SK-N-SH (cell line): ENCODE measurements around the gene CENPP. TPM values are rescaled to one million over a fixed set of nuclear protein-coding genes. Genes with fewer than 3 reads are reported as not detected.

Source experiments
- CTCF ChIA-PET: fragments of 300-600, 350-600 bp; formaldehyde crosslinking; extraction: SDS; loops from one replicate; lab custom pipeline; 2021; lab: Yijun Ruan, JAX
- POLR2A ChIA-PET: fragments of 350-600 bp; sonication (Branson Sonifier 250); formaldehyde crosslinking; extraction: SDS; loops from one replicate; lab custom pipeline; 2020; ENCODE audit warnings: antibody characterized with exemption, inconsistent platforms; lab: Yijun Ruan, JAX
- DNase-seq: peaks from one replicate; pipeline ENCODE4 v3.0.0; 2012
- H2AFZ ChIP-seq: fragments of 200-600 bp; sonication (generic); 2 replicates; pipeline ENCODE4 v1.8.1; 2016; ENCODE audit warnings: antibody characterized with exemption, mild to moderate bottlenecking, low read depth
- H3F3A ChIP-seq: fragments of 200-600 bp; sonication (generic); replicated peaks from 2 replicates; pipeline ENCODE3; 2016; ENCODE audit warnings: antibody characterized with exemption, mild to moderate bottlenecking; ENCODE audit not compliant: insufficient read depth
- H3K27ac ChIP-seq, 2 experiments: fragments of 200-500 bp in 1 of 2; fragments of 200-600 bp in 1 of 2; sonication (Bioruptor generic) in 1 of 2; sonication (generic), shearing (Covaris generic) in 1 of 2; 2 replicates each; pipeline versions ENCODE4 v1.5.1 to v1.6.1; 2014 to 2016; ENCODE audit warnings: low read depth in 2 of 2, inconsistent platforms in 1 of 2, low read length in 1 of 2, mild to moderate bottlenecking in 1 of 2, mixed read lengths in 1 of 2
- H3K27me3 ChIP-seq: fragments of 200-600 bp; sonication (generic), shearing (Covaris generic); 2 replicates; pipeline ENCODE4 v1.6.1; 2016; ENCODE audit warnings: mixed run types; ENCODE audit not compliant: insufficient read depth
- H3K36me3 ChIP-seq, 2 experiments: fragments of 200-500 bp in 1 of 2; fragments of 200-600 bp in 1 of 2; sonication (Bioruptor generic) in 1 of 2; sonication (generic) in 1 of 2; replicated peaks in 1 of 2; 2 replicates each; pipeline versions ENCODE3 to v1.5.1; 2014 to 2016; ENCODE audit warnings: low read length in 1 of 2, mild to moderate bottlenecking in 1 of 2; ENCODE audit not compliant: insufficient read depth in 2 of 2, control insufficient read depth in 1 of 2
- H3K4me1 ChIP-seq, 2 experiments: fragments of 200-500 bp in 1 of 2; fragments of 200-600 bp in 1 of 2; sonication (Bioruptor generic) in 1 of 2; sonication (generic), shearing (Covaris generic) in 1 of 2; 2 replicates each; pipeline versions ENCODE4 v1.5.1 to v1.6.1; 2014 to 2016; ENCODE audit warnings: low read depth in 1 of 2, low read length in 1 of 2, mixed run types in 1 of 2; ENCODE audit not compliant: insufficient read depth in 2 of 2, control insufficient read depth in 1 of 2
- H3K4me2 ChIP-seq: fragments of 200-600 bp; sonication (generic), shearing (Covaris generic); 2 replicates; pipeline ENCODE4 v1.6.1; 2017; ENCODE audit warnings: mixed run types
- H3K4me3 ChIP-seq, 2 experiments: fragments of 200-500 bp in 1 of 2; fragments of 200-600 bp in 1 of 2; sonication (Bioruptor generic) in 1 of 2; sonication (generic), shearing (Covaris generic) in 1 of 2; 2 replicates each; pipeline versions ENCODE4 v1.5.1 to v1.8.1; 2014 to 2016; ENCODE audit warnings: low read depth in 2 of 2, inconsistent platforms in 1 of 2, low read length in 1 of 2, mild to moderate bottlenecking in 1 of 2, mixed read lengths in 1 of 2, moderate library complexity in 1 of 2
- H3K79me2 ChIP-seq: fragments of 200-600 bp; sonication (generic); 2 replicates; pipeline ENCODE4 v1.8.1; 2017; ENCODE audit warnings: mild to moderate bottlenecking; ENCODE audit not compliant: insufficient read depth
- H3K9ac ChIP-seq: fragments of 200-600 bp; sonication (generic); 2 replicates; pipeline ENCODE4 v1.6.1; 2017; ENCODE audit warnings: mixed run types
- H3K9me2 ChIP-seq: fragments of 200-600 bp; sonication (generic); 2 replicates; pipeline ENCODE4 v1.6.1; 2017; ENCODE audit warnings: mixed run types
- H3K9me3 ChIP-seq: fragments of 200-600 bp; sonication (generic); 2 replicates; pipeline ENCODE4 v1.6.1; 2017; ENCODE audit warnings: mixed run types, mild to moderate bottlenecking, moderate library complexity
- H4K20me1 ChIP-seq: fragments of 200-600 bp; sonication (generic); 2 replicates; pipeline ENCODE4 v1.6.1; 2017; ENCODE audit warnings: mild to moderate bottlenecking, mixed run types; ENCODE audit not compliant: insufficient read depth
- FOSL2 ChIP-seq: IDR thresholded peaks from 2 replicates; pipeline ENCODE4 v1.4.0; 2012; ENCODE audit warnings: low read depth, mild to moderate bottlenecking, moderate library complexity, borderline replicate concordance
- GATA2 ChIP-seq: sonication (generic); formaldehyde crosslinking; IDR thresholded peaks from 2 replicates; pipeline ENCODE4 v1.5.0; 2020; ENCODE audit warnings: mild to moderate bottlenecking, missing genetic modification reagents
- JUND ChIP-seq: IDR thresholded peaks from 2 replicates; pipeline ENCODE4 v1.4.0; 2012
- MXI1 ChIP-seq: IDR thresholded peaks from 2 replicates; pipeline ENCODE4 v1.6.1; 2012; ENCODE audit warnings: mild to moderate bottlenecking, low read depth, low read length, improper control_type of control experiment
- NRF1 ChIP-seq: IDR thresholded peaks from 2 replicates; pipeline ENCODE4 v1.6.1; 2012; ENCODE audit warnings: low read depth, mild to moderate bottlenecking, low read length
- RCOR1 ChIP-seq: fragments of 150-350 bp; IDR thresholded peaks from 2 replicates; pipeline ENCODE4 v1.6.1; 2017; ENCODE audit warnings: antibody characterized with exemption, low read length
- RFX5 ChIP-seq: IDR thresholded peaks from 2 replicates; pipeline ENCODE4 v1.6.1; 2012; ENCODE audit warnings: mild to moderate bottlenecking, improper control_type of control experiment, low read length
- YY1 ChIP-seq: IDR thresholded peaks from 2 replicates; pipeline ENCODE4 v1.4.0; 2012; ENCODE audit warnings: low read depth, mild to moderate bottlenecking
- WGBS: methylation state at CpG from one replicate; pipeline ENCODE4 v1.1.6; 2017; ENCODE audit warnings: low lambda C conversion rate; 5-methylcytosine and 5-hydroxymethylcytosine counted together
- polyA plus RNA-seq, 3 experiments: library from polyadenylated mRNA; depleted of rRNA; stranded (reverse); fragments of >200 nt; gene quantifications; 2 replicates each; pipeline ENCODE4 v1.2.3, GENCODE V29; 2012
- TF ChIP-seq, protein P1 (sequence below): IDR thresholded peaks from 2 replicates; pipeline ENCODE4 v1.4.0; 2012; ENCODE audit warnings: low read depth, borderline replicate concordance
- TF ChIP-seq, protein P2 (sequence below): fragments of 150-350 bp; IDR thresholded peaks from 2 replicates; pipeline ENCODE4 v1.6.1; 2016; ENCODE audit warnings: mild to moderate bottlenecking, low read depth, low read length

The CENPP gene
- polyA plus RNA-seq, 1 of the 3 experiments (the other 2 are of a cell fraction) = 1.3 TPM

DNA sequence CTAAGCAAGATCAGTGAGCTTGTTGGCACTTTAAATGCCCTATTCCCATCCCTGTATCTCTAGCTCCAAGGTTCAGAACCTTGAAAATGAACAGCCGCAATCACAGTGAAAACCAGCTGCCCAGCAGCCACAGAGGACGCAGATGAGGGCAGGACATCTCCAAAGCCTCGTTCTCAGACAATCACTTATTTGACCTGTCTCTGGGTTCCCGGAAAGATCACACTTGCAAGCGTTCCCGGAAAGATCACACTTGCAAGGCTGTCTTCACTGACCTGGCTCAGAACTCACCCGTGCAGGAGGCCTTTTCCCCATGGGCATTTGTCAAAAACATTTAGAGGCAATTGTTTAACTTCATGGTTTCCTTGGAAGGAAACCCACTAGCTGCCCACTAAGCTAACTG, 318.5 kb downstream of the CENPP start:
- H3K9me3 ChIP-seq = no peaks in the 10 kb centered on the region
- no peaks in the 10 kb centered on the region for H3K9me2 ChIP-seq
- TF ChIP-seq MXI1 (no peak), GATA2 (CRISPR knock-in tag) (no peak), RCOR1 (no peak), NRF1 (no peak), YY1 (no peak)
- TF ChIP-seq, protein P1, sequence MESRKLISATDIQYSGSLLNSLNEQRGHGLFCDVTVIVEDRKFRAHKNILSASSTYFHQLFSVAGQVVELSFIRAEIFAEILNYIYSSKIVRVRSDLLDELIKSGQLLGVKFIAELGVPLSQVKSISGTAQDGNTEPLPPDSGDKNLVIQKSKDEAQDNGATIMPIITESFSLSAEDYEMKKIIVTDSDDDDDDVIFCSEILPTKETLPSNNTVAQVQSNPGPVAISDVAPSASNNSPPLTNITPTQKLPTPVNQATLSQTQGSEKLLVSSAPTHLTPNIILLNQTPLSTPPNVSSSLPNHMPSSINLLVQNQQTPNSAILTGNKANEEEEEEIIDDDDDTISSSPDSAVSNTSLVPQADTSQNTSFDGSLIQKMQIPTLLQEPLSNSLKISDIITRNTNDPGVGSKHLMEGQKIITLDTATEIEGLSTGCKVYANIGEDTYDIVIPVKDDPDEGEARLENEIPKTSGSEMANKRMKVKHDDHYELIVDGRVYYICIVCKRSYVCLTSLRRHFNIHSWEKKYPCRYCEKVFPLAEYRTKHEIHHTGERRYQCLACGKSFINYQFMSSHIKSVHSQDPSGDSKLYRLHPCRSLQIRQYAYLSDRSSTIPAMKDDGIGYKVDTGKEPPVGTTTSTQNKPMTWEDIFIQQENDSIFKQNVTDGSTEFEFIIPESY = no peak
- 95% methylated on average over 7 of the region's 7 CpGs for WGBS
- peaks cover 0 to 15% of the 10 kb centered on the region in 2 experiments; a peak in 1 of 4 replicates for H3K4me1 ChIP-seq
- no peak overlapping the region for H3K4me2 ChIP-seq
- peaks cover 14% of the 10 kb centered on the region; the same call in 1 of the 2 replicates for H3K79me2 ChIP-seq
- H2AFZ ChIP-seq = no peak overlapping the region
- no peak for DNase-seq
- no peaks in the 10 kb centered on the region for H3F3A ChIP-seq
- H4K20me1 ChIP-seq = no peaks in the 10 kb centered on the region
- ChIA-PET POLR2A (no interaction called here), CTCF (interaction anchor here (0.6 to 1.6 kb wide), 5 partner anchors 9 to 510 kb away, joined by 3 to 4 read pairs (median 4); no protein-coding TSS in a partner anchor)
- no peaks in the 10 kb centered on the region for H3K27me3 ChIP-seq
- H3K4me3 ChIP-seq = no peak overlapping the region
- no peak overlapping the region for H3K9ac ChIP-seq
- peaks cover 49 to 92% of the 10 kb centered on the region in 2 experiments for H3K36me3 ChIP-seq
- H3K27ac ChIP-seq = no peak overlapping the region

DNA sequence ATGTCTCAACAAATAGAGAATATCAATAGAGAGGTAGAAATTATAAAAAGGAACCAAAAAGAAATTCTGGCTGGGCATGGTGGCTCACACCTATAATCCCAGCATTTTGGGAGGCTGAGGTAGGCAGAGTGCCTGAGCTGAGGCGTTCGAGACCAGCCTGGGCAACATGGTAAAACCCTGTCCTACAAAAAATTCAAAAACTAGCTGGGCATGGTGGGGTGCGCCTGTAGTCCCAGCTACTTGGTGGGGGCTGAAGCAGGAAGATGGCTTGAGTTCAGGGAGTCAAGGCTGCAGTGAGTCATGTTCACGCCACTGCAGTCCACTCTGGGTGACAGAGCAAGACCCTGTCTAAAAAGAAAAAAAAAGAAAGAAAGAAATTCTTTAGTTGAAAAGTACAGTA, 319.3 kb downstream of the CENPP start:
- peaks cover 50 to 86% of the 10 kb centered on the region in 2 experiments for H3K36me3 ChIP-seq
- DNase-seq = no peak
- no peak overlapping the region for H3K27ac ChIP-seq

More for the DNA sequence above, 319.3 kb downstream of the CENPP start:
- peaks cover 15% of the 10 kb centered on the region; the same call in 1 of the 2 replicates for H3K79me2 ChIP-seq
- WGBS = 95% methylated on average over 4 of the region's 4 CpGs
- no peaks in the 10 kb centered on the region for H4K20me1 ChIP-seq
- H3K4me1 ChIP-seq = peaks cover 0 to 20% of the 10 kb centered on the region in 2 experiments; a peak in 1 of 4 replicates
- POLR2A ChIA-PET = no interaction called here
- H3K4me2 ChIP-seq = no peak overlapping the region
- CTCF ChIA-PET = interaction anchor here (0.6 to 1.6 kb wide), 6 partner anchors 9 to 511 kb away, joined by 3 to 4 read pairs (median 4); no protein-coding TSS in a partner anchor
- no peaks in the 10 kb centered on the region for H3F3A ChIP-seq
- H3K4me3 ChIP-seq = no peak overlapping the region
- H3K27me3 ChIP-seq = no peaks in the 10 kb centered on the region
- no peaks in the 10 kb centered on the region for H3K9me3 ChIP-seq
- TF ChIP-seq JUND (no peak), FOSL2 (no peak), RFX5 (no peak)
- TF ChIP-seq, protein P2, sequence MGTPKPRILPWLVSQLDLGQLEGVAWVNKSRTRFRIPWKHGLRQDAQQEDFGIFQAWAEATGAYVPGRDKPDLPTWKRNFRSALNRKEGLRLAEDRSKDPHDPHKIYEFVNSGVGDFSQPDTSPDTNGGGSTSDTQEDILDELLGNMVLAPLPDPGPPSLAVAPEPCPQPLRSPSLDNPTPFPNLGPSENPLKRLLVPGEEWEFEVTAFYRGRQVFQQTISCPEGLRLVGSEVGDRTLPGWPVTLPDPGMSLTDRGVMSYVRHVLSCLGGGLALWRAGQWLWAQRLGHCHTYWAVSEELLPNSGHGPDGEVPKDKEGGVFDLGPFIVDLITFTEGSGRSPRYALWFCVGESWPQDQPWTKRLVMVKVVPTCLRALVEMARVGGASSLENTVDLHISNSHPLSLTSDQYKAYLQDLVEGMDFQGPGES = no peak
- no peaks in the 10 kb centered on the region for H3K9me2 ChIP-seq
- no peak overlapping the region for H2AFZ ChIP-seq
- no peak overlapping the region for H3K9ac ChIP-seq
